ENCODE data around the gene PPAT. TPM values are rescaled to one million over a fixed set of nuclear protein-coding genes. Genes with fewer than 3 reads are reported as not detected.
"Not testable (repeated sequence)": the region's sequence is repeated elsewhere in the genome, so short reads cannot be mapped to it uniquely, and the experiment has no call there.

PPAT gene
- total RNA-seq, 1 donor from 2014 or later = 30.9 TPM

GRCh38 chr4:56468097-56468422, 32.6 kb upstream of the PPAT start:
- no peak for TF ChIP-seq CTCF (IDR thresholded peaks at IDR 0.05; ENCODE audit: unreplicated experiment)
- peak in 1 of 2 experiments; percentile 45 for DNase-seq (ENCODE audit: low spot score in 2 of 2, unreplicated experiment in 2 of 2)
- H3K27ac Mint-ChIP-seq = peak overlapping the region; percentile 96
- H3K4me3 Mint-ChIP-seq = peak overlapping the region; percentile 85
- H3K4me1 Mint-ChIP-seq = peaks cover 42% of the 10 kb centered on the region
- peaks cover 14% of the 10 kb centered on the region for H3K36me3 Mint-ChIP-seq
- no peaks in the 10 kb centered on the region for H3K9me3 Mint-ChIP-seq
- no peaks in the 10 kb centered on the region for H3K27me3 Mint-ChIP-seq (ENCODE audit: low read depth)

- peaks cover 8% of the 10 kb centered on the region for H3K36me3 Mint-ChIP-seq
- H3K27me3 Mint-ChIP-seq (ENCODE audit: low read depth) = no peaks in the 10 kb centered on the region
- no peaks in the 10 kb centered on the region for H3K9me3 Mint-ChIP-seq
- peak; percentile 85 to 91 for DNase-seq (ENCODE audit: low spot score in 2 of 2, unreplicated experiment in 2 of 2)
- peak within 1 kb of the TSS; percentile 96 for H3K27ac Mint-ChIP-seq
- H3K4me3 Mint-ChIP-seq = peak within 1 kb of the TSS; percentile 85
- peaks cover 42% of the 10 kb centered on the region for H3K4me1 Mint-ChIP-seq
- no peak for TF ChIP-seq CTCF (IDR thresholded peaks at IDR 0.05; ENCODE audit: unreplicated experiment)
Measured at GRCh38 chr4:56467284-56468096, 32.1 kb upstream of the PPAT start, which contains the start of gene SRP72. SRP72 (plus strand) TSS chr4:56467617; CDS start chr4:56467636, 19 bp downstream.

- DNase-seq (ENCODE audit: low spot score in 2 of 2, unreplicated experiment in 2 of 2) = no peak
- Mint-ChIP-seq H3K27ac (peak overlapping the region; percentile 96), H3K36me3 (peaks cover 10% of the 10 kb centered on the region), H3K4me3 (peak overlapping the region; percentile 85), H3K9me3 (no peaks in the 10 kb centered on the region), H3K27me3 (ENCODE audit: low read depth) (no peaks in the 10 kb centered on the region), H3K4me1 (peaks cover 42% of the 10 kb centered on the region)
- no peak for TF ChIP-seq CTCF (IDR thresholded peaks at IDR 0.05; ENCODE audit: unreplicated experiment)
Measured at GRCh38 chr4:56466910-56467283, 31.5 kb upstream of the PPAT start.

- Mint-ChIP-seq H3K27ac (peak overlapping the region; percentile 96), H3K4me3 (peak overlapping the region; percentile 85), H3K4me1 (peaks cover 42% of the 10 kb centered on the region)
- H3K36me3 Mint-ChIP-seq; H3K9me3 Mint-ChIP-seq; H3K27me3 Mint-ChIP-seq (ENCODE audit: low read depth); DNase-seq (ENCODE audit: low spot score in 2 of 2, unreplicated experiment in 2 of 2): not testable (repeated sequence)
Measured at GRCh38 chr4:56466296-56466761, 30.9 kb upstream of the PPAT start.

GRCh38 chr4:56465599-56466295, 30.3 kb upstream of the PPAT start:
- Mint-ChIP-seq H3K9me3 (no peaks in the 10 kb centered on the region), H3K27ac (peak overlapping the region; percentile 96), H3K36me3 (peaks cover 7% of the 10 kb centered on the region), H3K4me3 (peak overlapping the region; percentile 85), H3K4me1 (peaks cover 42% of the 10 kb centered on the region), H3K27me3 (ENCODE audit: low read depth) (no peaks in the 10 kb centered on the region)
- TF ChIP-seq CTCF (IDR thresholded peaks at IDR 0.05; ENCODE audit: unreplicated experiment) = no peak
- no peak for DNase-seq (ENCODE audit: low spot score in 2 of 2, unreplicated experiment in 2 of 2)

GRCh38 chr4:56464581-56464980, 29.2 kb upstream of the PPAT start:
- no peak for TF ChIP-seq CTCF (IDR thresholded peaks at IDR 0.05; ENCODE audit: unreplicated experiment)
- Mint-ChIP-seq H3K36me3 (peaks cover 14% of the 10 kb centered on the region), H3K9me3 (no peaks in the 10 kb centered on the region), H3K4me3 (no peak overlapping the region), H3K27me3 (ENCODE audit: low read depth) (no peaks in the 10 kb centered on the region), H3K4me1 (peaks cover 38% of the 10 kb centered on the region), H3K27ac (no peak overlapping the region)
- no peak for DNase-seq (ENCODE audit: low spot score in 2 of 2, unreplicated experiment in 2 of 2)

Measured in mesothelial cell of epicardium (in vitro differentiated cells).